HG03066 (cell line): ENCODE measurements around the gene FIZ1.

Experiments used
- ATAC-seq: cut with Tn5 transposase; IDR thresholded peaks from one replicate; pipeline ENCODE4 v1.9.1; 2021; ENCODE audit warnings: low read depth; ENCODE audit not compliant: unreplicated experiment

Gene FIZ1

DNA sequence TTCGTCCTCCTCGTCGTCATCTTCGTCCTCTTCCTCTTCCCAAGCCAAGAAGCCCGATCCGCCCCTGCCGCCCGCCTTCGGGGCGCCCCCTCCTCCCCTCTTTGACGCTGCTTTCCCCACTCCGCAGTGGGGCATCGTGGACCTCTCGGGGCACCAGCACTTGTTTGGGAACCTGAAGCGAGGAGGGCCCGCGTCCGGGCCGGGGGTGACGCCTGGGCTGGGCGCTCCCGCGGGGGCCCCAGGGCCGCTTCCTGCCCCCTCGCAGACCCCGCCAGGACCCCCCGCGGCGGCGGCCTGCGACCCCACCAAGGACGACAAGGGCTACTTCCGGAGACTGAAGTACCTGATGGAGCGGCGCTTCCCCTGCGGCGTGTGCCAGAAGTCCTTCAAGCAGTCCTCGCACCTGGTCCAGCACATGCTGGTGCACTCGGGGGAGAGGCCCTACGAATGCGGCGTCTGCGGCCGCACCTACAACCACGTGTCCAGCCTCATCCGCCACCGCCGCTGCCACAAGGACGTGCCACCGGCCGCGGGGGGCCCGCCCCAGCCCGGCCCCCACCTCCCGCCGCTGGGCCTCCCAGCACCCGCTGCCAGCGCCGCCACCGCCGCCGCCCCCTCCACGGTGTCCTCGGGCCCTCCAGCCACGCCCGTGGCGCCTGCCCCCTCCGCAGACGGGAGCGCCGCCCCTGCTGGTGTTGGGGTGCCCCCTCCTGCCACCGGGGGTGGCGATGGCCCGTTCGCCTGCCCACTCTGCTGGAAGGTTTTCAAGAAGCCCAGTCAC, 14.8 kb upstream of the FIZ1 start:
- no peak for ATAC-seq

DNA sequence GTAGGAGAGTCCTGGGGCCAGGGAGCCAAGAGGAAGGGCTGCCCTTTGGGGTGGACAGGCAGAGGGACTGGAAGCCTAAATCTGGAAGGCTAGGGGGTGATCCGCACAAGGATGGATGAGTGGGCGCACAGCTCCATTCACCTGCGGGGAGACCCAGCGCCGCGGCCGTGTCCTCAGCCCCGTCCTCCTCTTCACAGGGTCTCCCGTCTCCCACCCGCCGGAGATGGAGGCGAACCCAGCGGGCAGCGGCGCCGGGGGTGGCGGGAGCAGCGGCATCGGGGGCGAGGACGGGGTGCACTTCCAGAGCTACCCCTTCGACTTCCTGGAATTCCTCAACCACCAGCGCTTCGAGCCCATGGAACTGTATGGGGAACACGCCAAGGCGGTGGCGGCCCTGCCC, 14.1 kb upstream of the FIZ1 start:
- no peak for ATAC-seq

DNA sequence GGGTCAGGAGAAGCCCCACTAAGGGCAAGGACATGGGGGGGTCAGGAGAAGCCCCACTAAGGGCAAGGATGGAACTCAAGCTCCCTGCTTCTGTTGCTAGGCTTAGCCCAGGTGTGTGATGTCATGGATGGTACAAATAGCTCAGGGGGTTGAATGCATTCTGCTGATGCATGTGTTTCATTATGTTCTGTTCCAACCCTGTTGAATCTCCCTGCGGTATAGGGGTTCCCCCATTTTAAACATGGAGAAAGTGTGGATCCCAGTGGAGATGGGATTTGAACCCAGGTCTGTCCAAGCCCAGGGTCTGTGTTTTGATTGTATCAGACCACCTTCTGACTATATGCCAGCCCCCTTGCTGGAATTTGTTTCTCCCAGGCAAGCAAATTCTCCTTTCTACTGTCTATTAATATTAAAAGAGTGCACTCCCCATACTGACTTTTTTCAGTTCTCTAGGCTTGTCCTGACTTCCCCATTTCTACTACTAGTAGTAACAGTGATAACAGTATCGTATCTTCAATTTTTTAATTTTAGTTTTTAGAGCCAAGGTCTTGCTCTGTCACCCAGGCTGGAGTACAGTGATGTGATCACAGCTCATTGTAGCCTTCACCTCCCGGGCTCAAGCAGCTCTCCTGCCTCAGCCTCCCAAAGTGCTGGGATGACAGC, 12.8 kb upstream of the FIZ1 start:
- no peak for ATAC-seq

DNA sequence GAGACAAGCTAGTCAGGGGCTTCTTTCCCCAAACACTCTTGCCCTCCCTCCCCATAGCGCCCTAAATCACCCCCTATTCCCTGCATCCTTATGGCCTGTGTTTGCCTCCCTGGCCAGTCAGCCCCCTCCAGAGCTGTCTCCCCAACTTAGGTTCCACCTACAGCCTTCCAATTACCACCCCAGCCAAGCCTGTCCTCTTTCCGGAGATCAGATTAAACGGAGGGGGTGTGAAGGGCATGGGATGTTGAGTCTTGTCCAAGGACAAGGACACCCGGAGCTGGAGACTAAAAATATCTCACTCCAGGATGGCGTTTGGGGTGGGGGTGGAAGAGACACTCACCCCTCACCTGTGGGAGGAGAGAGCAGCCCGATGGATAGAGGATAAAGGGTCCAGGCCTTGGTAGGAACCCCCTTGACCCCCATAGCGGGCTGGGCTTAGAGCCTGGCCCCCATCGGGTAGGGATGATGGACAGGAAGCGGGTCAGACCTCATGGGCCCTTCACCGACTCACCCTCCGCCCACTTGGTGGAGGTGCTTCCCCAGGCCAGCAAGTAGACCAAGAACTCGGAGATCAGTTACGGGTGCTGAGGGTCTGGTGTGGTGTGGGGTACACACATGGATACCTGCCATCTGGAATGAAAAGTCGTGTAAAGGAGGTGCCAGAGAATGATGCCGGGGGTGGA, 12.1 kb upstream of the FIZ1 start:
- ATAC-seq: no peak

DNA sequence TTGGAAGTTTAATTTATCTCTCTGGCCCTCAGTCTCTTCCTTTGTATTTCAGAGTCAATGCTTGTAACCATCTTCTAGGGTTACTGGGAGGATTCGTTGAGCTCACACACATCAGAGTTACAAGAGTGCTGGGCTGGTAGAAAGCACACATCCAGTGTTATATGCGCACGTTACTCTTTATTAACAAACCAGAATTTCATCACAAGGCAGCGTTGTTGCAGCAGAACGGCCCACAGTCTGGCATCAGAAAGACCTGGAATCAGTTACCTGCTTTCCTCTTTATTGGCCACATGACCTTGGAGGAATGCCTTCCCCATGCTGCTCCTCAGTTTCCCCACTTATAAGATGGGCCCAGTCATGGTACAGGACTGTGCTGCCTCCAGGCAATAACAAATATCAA, 10.0 kb upstream of the FIZ1 start:
- ATAC-seq: no peak

DNA sequence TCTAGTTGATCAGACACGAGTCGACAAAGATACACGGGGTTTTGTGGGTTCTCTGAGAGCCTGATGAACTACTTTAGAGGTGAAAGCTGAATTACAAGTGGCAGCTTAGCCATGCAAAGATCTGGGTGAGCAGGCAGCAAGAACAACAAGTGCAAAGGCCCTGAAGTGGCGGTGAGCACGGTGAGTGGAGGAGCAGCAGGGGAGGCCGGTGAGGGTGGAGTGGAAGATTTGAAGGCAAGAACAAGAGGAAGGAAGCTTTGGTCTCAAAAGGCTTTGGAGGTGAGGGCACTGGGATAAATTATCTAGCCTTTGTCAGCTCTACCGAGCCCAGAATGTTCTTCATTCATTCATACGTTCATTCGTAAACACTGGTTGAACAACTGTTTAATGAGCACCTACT, 7.5 kb upstream of the FIZ1 start:
- no peak for ATAC-seq

DNA sequence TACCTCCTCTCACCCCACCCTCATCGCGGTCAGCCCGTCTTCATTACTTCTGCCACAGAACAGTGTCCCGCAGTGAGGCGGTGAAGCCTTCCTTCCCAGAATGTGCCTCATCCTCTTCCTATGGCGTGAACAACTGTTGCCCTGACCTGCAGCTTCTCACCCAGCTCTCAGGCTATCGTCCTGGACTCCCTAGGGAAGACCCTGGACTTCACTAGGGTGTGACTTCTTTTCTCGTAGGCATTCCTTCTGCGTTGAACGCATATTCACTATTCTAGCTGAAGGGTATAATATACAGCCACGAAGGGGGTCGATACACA, 7.1 kb upstream of the FIZ1 start:
- no peak for ATAC-seq

DNA sequence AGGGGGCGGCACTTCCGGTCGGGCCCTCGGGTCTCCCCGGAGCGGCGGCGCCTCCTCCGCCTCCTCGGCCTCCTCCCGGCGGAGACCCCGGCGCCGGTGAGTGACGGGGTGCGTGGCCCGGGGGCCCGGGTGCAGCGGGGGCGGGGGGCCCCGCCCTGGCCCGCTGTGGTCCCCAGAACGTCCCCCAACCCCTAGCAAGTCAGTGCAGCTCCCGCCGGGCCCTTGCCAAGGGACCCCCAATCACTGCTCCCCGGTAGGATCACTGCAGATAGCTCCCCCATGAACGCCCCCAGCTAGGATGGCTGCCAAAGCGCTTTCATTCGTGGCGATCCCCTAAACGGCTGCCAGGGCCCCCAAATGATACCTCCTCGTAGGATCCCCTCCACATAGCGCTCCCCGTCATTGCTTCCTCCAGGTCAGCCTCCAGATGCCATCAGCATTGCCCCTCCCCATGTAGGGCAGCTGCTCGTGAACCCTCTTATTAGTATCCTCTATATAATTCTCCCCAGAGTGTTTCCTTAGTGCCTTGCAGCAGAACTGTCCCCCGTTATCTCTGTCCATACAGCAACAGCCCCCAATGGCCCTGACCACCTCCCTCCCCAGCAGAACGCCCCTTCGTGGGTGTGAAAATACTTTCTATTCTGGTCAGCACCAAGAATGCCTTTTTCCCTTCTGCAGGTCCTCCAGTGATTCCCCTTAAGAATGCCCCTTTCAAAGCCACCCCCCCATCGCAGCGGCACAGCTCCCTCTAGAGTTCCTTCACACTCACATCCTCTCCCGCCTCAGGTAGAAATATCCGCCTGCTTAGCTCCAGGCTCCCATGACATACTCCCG, 6.5 kb upstream of the FIZ1 start, which contains the start of gene ZNF865:
ZNF865 (plus strand) TSS at position 11 of the 834 bp plus-strand sequence. CDS start 7,972 bp downstream, outside the sequence.
- ATAC-seq: no peak

DNA sequence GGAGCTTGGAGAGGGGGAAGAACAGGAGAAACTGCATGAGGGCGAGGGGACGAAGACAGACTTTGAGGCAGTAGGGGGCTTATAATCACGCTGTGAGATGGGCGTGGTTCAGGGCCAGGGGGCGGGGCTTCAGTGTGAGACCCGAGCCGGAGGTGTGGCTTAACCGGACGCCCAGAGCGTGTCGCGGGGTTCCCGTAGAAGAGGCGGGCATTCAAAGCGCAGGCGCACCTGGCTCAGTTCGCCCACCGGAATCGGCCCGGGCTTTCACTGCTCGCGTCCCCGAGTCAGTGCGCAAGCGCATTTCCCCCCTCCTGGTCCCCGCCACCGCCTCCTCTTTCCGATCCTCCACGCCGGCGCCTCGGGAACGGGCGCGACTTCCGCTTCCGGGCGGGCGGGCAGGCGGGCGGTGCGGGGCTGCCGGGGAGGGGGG, 5.9 kb upstream of the FIZ1 start:
- peak; percentile 77 for ATAC-seq

DNA sequence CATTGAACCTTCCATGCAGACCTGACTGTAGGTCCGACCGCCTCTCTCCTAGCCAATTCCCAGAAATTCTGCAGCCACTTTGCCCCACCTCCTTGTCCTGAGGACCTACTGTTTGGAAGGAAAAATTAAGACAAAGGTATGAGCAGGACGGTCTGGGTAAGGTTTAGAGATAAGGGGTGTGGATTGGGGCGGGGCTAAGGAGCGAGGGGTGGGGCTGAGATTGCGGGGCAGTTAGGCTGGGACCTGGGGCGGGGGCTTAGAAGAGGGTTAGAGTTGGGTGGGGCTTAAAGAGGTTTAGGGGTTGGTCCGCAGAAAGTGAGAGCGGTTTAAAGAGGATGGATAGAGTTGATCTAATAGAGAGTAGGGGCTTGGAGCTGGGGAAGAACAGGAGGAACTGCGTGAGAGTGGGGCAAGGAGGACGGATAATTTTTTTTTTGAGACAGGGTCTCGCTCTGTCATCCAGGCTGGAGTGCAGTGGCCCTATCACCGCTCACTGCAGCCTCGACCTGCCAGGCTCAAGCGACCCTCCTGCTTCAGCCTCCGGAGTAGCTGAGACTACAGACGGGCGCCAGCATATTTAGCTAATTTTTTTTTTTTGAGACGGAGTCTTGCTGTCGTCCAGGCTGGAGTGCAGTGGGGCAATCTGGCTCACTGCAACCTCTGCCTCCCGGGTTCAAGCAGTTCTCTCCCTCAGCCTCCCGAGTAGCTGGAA, 4.4 kb upstream of the FIZ1 start:
- no peak for ATAC-seq

DNA sequence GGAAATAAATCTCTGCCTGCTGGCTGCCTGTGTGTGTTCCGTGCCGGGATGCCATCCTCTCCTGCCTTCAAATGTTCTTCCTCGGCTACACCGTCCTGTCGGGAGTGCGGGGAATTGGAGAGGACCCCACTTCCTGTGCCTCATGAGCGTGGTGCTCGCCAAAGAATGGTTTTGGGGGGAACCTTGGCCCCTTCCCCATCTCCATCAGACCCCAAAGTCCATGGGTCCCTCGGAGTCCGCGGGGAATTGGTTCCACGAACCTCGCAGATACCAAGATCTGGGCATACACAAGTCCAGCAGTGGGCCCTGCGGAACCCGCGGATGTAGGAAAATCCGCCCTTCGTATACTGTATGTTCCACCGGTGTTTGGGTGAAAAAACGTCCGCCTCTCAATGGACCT, 3.8 kb upstream of the FIZ1 start:
- ATAC-seq: no peak

DNA sequence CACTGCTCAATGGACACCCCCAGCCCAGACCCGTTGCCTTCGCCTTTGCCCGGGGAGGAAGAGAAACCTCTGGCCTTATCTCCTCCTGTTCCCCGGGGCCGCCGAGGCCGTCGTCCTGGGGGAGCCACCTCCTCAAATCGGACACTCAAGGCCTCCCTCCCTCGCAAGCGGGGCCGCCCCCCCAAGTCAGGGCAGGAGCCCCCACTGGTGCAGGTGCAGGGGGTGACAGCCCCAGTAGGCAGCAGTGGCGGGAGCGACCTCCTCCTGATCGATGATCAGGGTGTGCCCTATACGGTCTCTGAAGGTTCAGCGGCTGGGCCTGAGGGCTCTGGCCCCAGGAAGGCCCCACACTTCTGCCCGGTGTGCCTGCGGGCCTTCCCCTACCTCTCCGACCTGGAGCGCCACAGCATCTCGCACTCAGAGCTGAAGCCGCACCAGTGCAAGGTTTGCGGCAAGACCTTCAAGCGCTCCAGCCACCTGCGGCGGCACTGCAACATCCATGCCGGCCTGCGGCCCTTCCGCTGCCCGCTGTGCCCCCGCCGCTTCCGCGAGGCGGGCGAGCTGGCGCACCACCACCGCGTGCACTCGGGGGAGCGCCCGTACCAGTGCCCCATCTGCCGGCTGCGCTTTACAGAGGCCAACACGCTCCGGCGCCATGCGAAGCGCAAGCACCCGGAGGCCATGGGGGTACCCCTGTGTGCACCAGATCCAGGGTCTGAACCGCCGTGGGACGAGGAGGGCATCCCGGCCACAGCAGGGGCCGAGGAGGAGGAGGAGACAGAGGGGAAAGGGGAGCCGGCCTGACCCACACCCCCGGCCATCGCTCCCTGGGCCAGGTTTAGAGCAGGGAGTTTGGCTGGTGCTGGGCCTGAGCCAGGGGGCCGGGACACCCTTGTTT, 3.0 kb upstream of the FIZ1 start:
- ATAC-seq: no peak

DNA sequence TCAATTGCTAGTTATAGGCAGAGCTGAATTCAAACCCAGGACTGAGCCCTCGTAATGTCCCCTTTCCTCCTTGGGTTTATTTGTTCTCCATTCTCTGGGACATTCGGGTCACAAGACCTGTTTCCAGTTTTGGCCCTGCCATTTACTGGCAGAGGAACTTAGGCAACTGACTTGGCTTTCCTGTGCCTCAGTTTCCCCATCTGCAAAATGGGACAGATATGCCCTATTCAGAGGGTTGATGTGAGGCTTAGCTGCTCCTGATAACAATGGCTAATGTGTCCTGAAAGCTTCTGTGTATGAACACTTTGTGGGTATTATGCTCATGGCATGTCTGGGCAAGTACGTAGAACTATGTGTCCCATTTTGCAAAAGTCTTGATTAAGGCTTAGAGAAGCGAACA, 1.8 kb upstream of the FIZ1 start:
- no peak for ATAC-seq

DNA sequence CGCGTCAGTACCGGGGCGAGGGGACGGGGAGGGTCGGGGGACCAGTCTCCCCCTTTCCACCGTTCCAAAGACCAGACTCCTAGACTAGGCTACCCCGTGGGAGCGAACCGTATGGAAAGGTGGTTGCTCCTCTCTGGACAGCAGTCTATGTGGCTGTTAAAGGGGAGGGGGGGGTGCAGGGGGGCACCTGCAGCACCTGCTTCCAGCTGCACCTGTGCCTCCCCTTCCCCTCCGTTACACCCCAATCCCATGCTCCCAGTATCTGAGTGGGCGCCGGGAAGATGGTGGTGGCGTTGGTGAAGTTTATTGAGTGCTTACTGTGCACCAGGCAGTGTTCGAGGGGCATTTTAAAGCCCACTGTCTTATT, 1.3 kb upstream of the FIZ1 start:
- no peak for ATAC-seq

DNA sequence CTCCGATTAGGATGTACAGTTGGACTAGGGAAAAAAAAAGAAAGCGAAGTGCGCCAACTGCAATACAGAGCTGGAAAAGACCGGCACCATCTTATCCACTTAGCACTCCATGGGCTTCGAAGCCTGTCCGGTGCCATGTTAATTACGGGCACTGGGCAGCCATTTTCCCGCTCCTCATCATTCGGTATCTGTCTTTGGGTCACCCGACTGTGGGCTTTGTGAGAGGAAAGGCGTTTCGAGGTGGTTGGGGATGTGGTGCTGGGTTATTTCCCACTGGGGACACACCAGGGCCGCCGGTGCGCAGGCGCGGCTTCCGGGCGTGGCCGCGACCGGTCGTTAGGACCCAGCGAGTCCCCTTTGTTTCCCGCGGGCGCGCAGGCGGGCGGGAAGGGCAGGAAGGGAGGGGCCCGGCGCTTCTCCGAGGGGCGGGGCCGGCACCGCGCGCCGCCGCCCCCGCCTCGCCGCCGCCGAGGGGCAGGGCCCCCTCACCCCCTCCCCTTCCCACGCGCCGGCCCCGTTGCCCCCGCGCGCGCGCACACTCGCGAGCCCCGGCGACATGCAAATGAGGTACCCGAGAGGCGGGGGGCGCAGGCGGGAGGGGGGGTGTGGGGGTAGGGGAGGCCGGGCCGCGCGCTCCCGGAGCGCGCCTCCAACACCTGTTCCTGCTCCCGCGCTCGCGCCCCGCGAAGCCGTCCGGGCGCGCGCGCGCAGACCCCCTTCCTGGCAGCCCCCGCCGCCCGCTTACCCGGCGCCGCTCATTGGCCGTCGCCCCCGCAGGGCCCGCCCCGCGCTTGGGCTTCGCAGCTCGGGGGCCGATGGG, 735 bp upstream of the FIZ1 start, which contains the start of gene ZNF524:
ZNF524 (plus strand) TSS at position 447 of the 820 bp plus-strand sequence. CDS start 1,825 bp downstream, outside the sequence.
- peak; percentile 37 for ATAC-seq

DNA sequence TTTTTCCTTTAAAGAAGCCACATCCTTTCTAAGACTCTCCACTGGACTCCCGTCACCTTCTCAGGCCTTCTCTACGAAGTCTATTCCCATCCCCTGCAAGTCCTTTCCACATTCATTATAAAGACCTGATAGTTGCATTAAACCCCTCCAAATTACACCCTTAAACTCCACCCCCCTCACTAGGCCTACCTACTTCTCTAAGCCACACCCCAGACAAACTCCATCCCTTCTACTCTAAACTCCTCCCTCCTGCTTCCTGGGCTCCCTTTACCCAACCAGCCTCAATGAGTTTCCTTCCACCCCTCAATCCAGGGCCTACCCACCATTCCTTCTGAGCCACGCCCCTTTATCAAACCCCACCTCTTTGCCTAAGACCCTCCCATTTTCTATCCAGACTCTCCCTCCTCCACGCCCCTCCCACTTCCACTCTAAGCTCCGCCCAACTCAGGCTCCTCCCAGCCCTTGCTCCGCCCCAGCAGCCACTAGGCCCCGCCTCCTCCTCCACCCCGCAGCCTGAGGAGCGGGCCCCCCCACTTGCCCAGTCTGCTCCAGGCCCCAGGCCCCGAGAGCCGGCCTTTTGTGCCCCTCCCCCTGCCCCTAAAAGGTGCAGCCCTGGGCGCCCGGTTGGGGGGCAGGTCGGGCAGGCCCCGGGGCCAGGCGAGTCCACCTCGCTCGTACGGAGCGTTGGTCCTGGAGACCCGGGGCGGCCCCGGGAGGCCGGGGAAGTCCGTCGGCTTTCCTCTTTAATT, 424 bp downstream of the FIZ1 start:
- peak; percentile 45 for ATAC-seq

DNA sequence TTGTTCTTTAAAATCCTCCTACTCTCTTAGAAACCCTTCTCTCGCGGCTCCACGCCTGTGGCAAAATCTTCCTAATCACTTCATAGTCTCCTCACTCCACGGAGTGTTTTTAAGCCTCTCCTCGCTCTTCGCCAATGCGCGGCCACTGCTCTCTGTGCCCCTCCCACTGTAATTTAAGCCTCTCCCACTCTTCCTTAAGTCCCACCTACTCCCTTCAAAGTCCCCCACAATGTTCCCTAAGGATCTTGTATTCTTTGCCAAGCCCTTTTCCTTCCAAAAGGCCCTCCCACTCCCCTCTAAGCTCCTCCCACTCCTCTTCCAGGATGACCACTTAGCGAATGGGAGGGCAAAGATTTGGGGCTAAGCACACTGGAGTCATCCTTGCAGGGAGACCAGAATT, 1.3 kb downstream of the FIZ1 start:
- ATAC-seq: no peak

DNA sequence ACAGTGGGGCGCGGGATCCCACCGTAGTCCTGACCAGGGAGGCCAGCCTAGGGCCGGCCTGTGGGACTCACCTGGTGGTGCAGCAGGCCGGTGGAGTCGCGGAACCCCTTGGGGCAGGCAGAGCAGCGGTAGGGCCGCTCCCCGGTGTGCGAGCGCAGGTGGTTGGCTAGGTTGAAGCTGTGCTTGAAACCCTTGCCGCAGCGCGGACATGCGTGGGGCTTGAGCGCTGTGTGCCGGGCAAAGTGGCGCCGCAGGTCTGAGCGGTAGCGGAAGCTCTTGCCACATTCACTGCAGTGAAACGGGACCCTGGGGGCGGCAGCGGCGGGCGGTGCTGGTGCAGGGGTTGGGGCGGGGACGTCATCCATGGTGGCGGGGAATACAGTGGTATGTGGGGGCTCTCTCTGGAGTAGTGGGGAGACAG, 1.8 kb downstream of the FIZ1 start:
- ATAC-seq: no peak
